ENCODE measurements around the gene OCA2.

GRCh38 chr15:27805261-27806220 lies 293.6 kb downstream of the OCA2 start:
- no peak for TF ChIP-seq CTCF (IDR thresholded peaks at IDR 0.05; ENCODE audit: insufficient read depth, low read length, poor library complexity, severe bottlenecking)
- no peak for TF ChIP-seq EZH2phosphoT487 (conservative IDR thresholded peaks at IDR 0.05; ENCODE audit: low read length)
